GM06990 (cell line): ENCODE measurements around the gene HRK.

Experiments used
- DNase-seq: peaks from one replicate; pipeline ENCODE4 v3.0.0-alpha.2; 2011; ENCODE audit not compliant: insufficient read length; ENCODE audit errors: extremely low read depth
- H3K27me3 ChIP-seq: replicated peaks from 2 replicates; pipeline ENCODE4 v1.6.0; 2011; ENCODE audit warnings: low read length; ENCODE audit not compliant: control insufficient read depth, insufficient read depth
- H3K36me3 ChIP-seq: 2 replicates; pipeline ENCODE4 v1.5.1; 2011; ENCODE audit warnings: low read length; ENCODE audit not compliant: control insufficient read depth, insufficient read depth
- H3K4me3 ChIP-seq: replicated peaks from 2 replicates; pipeline ENCODE4 v1.5.1; 2011; ENCODE audit warnings: low read depth, mild to moderate bottlenecking, control low read depth, low read length
- CTCF ChIP-seq: IDR thresholded peaks from 2 replicates; pipeline ENCODE4 v1.5.1; 2011; ENCODE audit warnings: low read length, control low read depth, mild to moderate bottlenecking, inconsistent platforms; ENCODE audit not compliant: insufficient read depth, poor library complexity, severe bottlenecking

Gene HRK

DNA sequence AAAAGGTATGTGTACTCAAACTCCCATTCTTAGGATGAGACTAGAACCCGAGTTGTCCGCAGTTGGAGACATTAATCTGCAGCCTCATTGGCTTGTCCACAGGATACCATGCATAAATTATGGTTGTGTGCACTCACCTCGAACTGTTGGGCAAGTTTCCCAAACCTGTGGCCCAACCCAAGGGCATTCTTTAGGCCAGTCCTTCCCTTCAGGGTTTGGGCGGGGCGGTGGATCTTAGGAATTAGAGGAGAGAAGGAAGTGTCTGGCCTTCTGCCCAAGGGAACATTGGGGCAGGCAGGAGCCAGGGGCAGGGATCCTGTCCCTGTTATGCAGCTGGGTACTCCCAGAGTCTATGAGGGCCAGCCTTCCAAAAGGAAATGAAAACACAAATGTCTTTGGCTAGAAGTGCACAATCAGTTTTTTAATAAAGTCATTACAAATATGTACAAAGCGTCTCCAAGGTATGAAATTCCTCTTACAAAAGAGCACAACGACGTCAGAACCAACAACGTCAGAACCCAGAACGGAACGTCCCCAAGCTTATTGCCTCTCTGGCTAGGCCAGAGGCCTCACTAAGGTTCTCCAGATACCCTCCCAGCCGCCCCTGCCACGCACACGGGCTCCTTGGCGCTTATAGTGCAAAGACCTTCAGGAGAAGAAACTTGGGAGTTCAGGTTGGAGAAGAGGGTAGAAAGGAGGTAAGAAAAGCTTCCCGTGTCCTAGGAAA lies 25.3 kb downstream of the HRK start:
- no peak for DNase-seq
- Histone ChIP-seq H3K4me3 (no peak overlapping the region), H3K36me3 (no peaks in the 10 kb centered on the region), H3K27me3 (no peaks in the 10 kb centered on the region; the same call in none of the 2 replicates)
- TF ChIP-seq CTCF = no peak

- Histone ChIP-seq H3K36me3 (no peaks in the 10 kb centered on the region; the same call in 1 of the 2 replicates), H3K4me3 (no peak overlapping the region), H3K27me3 (no peaks in the 10 kb centered on the region)
- no peak for TF ChIP-seq CTCF
- no peak for DNase-seq
These were observed 27.7 kb downstream of the HRK start for GRCh38 chr12:116853507-116853906.

DNA sequence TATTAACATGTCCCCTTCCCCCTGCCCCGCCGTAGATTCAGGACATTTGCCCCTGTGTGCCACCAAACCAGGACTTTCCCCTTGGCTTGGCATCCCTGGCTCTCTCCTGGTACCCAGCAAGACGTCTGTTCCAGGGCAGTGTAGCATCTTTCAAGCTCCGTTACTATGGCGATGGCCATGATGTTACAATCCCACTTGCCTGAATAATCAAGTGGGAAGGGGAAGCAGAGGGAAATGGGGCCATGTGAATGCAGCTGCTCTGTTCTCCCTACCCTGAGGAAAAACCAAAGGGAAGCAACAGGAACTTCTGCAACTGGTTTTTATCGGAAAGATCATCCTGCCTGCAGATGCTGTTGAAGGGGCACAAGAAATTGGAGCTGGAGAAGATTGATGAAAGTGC lies 28.9 kb downstream of the HRK start:
- Histone ChIP-seq H3K27me3 (no peaks in the 10 kb centered on the region), H3K36me3 (no peaks in the 10 kb centered on the region; the same call in 1 of the 2 replicates), H3K4me3 (no peak overlapping the region)
- no peak for DNase-seq
- no peak for TF ChIP-seq CTCF

DNA sequence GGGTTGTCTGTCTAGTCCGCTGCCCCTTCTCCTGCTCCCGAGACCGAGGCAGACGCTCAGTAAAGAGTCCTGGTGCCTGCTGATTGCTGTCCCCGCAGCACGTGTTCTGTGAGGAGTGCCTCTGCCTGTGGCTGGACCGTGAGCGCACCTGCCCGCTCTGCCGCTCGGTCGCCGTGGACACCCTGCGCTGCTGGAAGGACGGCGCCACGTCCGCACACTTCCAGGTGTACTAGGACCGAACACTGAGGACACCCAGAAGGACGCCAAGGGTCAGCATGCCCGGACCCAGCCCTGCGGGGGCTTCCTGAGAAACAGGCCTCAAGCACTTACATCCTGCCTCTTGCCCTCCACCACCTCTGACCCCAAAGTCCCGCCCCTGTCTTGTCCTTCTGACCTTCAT lies 32.0 kb downstream of the HRK start:
- H3K36me3 ChIP-seq = no peaks in the 10 kb centered on the region; the same call in 1 of the 2 replicates
- no peak for TF ChIP-seq CTCF

GRCh38 chr12:116843085-116843484 lies 38.2 kb downstream of the HRK start:
- no peak for DNase-seq
- Histone ChIP-seq H3K36me3 (no peaks in the 10 kb centered on the region), H3K4me3 (no peak overlapping the region), H3K27me3 (no peaks in the 10 kb centered on the region)
- TF ChIP-seq CTCF = no peak

More for the DNA sequence above, 32.0 kb downstream of the HRK start:
- H3K4me3 ChIP-seq = no peak overlapping the region
- H3K27me3 ChIP-seq = no peaks in the 10 kb centered on the region
- DNase-seq = no peak
